Measurements from ENCODE around the gene IFT122.
A peak's percentile ranks its signal among the peaks of the same experiment; 100 is the strongest.

Gene IFT122

GRCh38 chr3:129552287-129553050, 112.4 kb downstream of the IFT122 start:
- Mint-ChIP-seq H3K4me3 (no peak overlapping the region), H3K9me3 (no peaks in the 10 kb centered on the region), H3K4me1 (ENCODE audit: low read depth) (peaks cover 61% of the 10 kb centered on the region), H3K36me3 (ENCODE audit: low read depth) (peaks cover 35% of the 10 kb centered on the region), H3K27me3 (no peaks in the 10 kb centered on the region), H3K27ac (no peak overlapping the region)
- intact Hi-C loops (cut with micrococcal nuclease) = no loop called here

GRCh38 chr3:129553171-129553570, 113.1 kb downstream of the IFT122 start:
- intact Hi-C loops (cut with micrococcal nuclease) = no loop called here
- Mint-ChIP-seq H3K27me3 (no peaks in the 10 kb centered on the region), H3K9me3 (no peaks in the 10 kb centered on the region), H3K27ac (no peak overlapping the region), H3K4me3 (no peak overlapping the region), H3K4me1 (ENCODE audit: low read depth) (peaks cover 65% of the 10 kb centered on the region), H3K36me3 (ENCODE audit: low read depth) (peaks cover 42% of the 10 kb centered on the region)

GRCh38 chr3:129553719-129554118, 113.7 kb downstream of the IFT122 start:
- Mint-ChIP-seq H3K9me3 (no peaks in the 10 kb centered on the region), H3K36me3 (ENCODE audit: low read depth) (peaks cover 47% of the 10 kb centered on the region), H3K4me1 (ENCODE audit: low read depth) (peaks cover 62% of the 10 kb centered on the region), H3K27ac (no peak overlapping the region), H3K4me3 (no peak overlapping the region), H3K27me3 (no peaks in the 10 kb centered on the region)
- intact Hi-C loops (cut with micrococcal nuclease) = no loop called here

GRCh38 chr3:129554356-129555152, 114.5 kb downstream of the IFT122 start:
- Mint-ChIP-seq H3K36me3 (ENCODE audit: low read depth) (peaks cover 55% of the 10 kb centered on the region), H3K4me1 (ENCODE audit: low read depth) (peaks cover 54% of the 10 kb centered on the region), H3K9me3 (no peaks in the 10 kb centered on the region), H3K27ac (peak overlapping the region; percentile 50), H3K27me3 (no peaks in the 10 kb centered on the region), H3K4me3 (no peak overlapping the region)
- intact Hi-C loops (cut with micrococcal nuclease) = no loop called here

- intact Hi-C loops (cut with micrococcal nuclease) = no loop called here
- no peaks in the 10 kb centered on the region for H3K9me3 Mint-ChIP-seq
These were observed 115.1 kb downstream of the IFT122 start for GRCh38 chr3:129555153-129555550.

GRCh38 chr3:129555616-129556357, 115.8 kb downstream of the IFT122 start:
- intact Hi-C loops (cut with micrococcal nuclease) = no loop called here
- H3K4me3 Mint-ChIP-seq = no peak overlapping the region
- H3K36me3 Mint-ChIP-seq (ENCODE audit: low read depth) = peaks cover 68% of the 10 kb centered on the region
- no peaks in the 10 kb centered on the region for H3K27me3 Mint-ChIP-seq
- H3K27ac Mint-ChIP-seq = peak overlapping the region; percentile 63
- peaks cover 50% of the 10 kb centered on the region for H3K4me1 Mint-ChIP-seq (ENCODE audit: low read depth)
- H3K9me3 Mint-ChIP-seq = no peaks in the 10 kb centered on the region

More at GRCh38 chr3:129555153-129555550, 115.1 kb downstream of the IFT122 start:
- Mint-ChIP-seq H3K4me3 (no peak overlapping the region), H3K27me3 (no peaks in the 10 kb centered on the region), H3K36me3 (ENCODE audit: low read depth) (peaks cover 61% of the 10 kb centered on the region), H3K27ac (no peak overlapping the region), H3K4me1 (ENCODE audit: low read depth) (peaks cover 48% of the 10 kb centered on the region)

- Mint-ChIP-seq H3K36me3 (ENCODE audit: low read depth) (peaks cover 73% of the 10 kb centered on the region), H3K4me1 (ENCODE audit: low read depth) (peaks cover 52% of the 10 kb centered on the region), H3K27me3 (no peaks in the 10 kb centered on the region), H3K27ac (peak overlapping the region; percentile 63), H3K9me3 (no peaks in the 10 kb centered on the region), H3K4me3 (no peak overlapping the region)
- intact Hi-C loops (cut with micrococcal nuclease) = no loop called here
These were observed 116.3 kb downstream of the IFT122 start for GRCh38 chr3:129556358-129556695.

- peaks cover 80% of the 10 kb centered on the region for H3K36me3 Mint-ChIP-seq (ENCODE audit: low read depth)
- no peak overlapping the region for H3K27ac Mint-ChIP-seq
- H3K9me3 Mint-ChIP-seq = no peaks in the 10 kb centered on the region
- H3K4me1 Mint-ChIP-seq (ENCODE audit: low read depth) = peaks cover 52% of the 10 kb centered on the region
- H3K4me3 Mint-ChIP-seq = no peak overlapping the region
- intact Hi-C loops (cut with micrococcal nuclease) = no loop called here
- no peaks in the 10 kb centered on the region for H3K27me3 Mint-ChIP-seq
These were observed 117.0 kb downstream of the IFT122 start for GRCh38 chr3:129556890-129557547.

GRCh38 chr3:129557548-129557894, 117.5 kb downstream of the IFT122 start:
- Mint-ChIP-seq H3K27me3 (no peaks in the 10 kb centered on the region), H3K9me3 (no peaks in the 10 kb centered on the region), H3K4me3 (no peak overlapping the region), H3K4me1 (ENCODE audit: low read depth) (peaks cover 50% of the 10 kb centered on the region), H3K36me3 (ENCODE audit: low read depth) (peaks cover 85% of the 10 kb centered on the region), H3K27ac (no peak overlapping the region)
- intact Hi-C loops (cut with micrococcal nuclease) = no loop called here

- Mint-ChIP-seq H3K4me1 (ENCODE audit: low read depth) (peaks cover 43% of the 10 kb centered on the region), H3K27me3 (no peaks in the 10 kb centered on the region), H3K4me3 (no peak overlapping the region), H3K36me3 (ENCODE audit: low read depth) (peaks cover 92% of the 10 kb centered on the region), H3K9me3 (no peaks in the 10 kb centered on the region), H3K27ac (no peak overlapping the region)
- intact Hi-C loops (cut with micrococcal nuclease) = no loop called here
These were observed 118.2 kb downstream of the IFT122 start for GRCh38 chr3:129558081-129558771.

GRCh38 chr3:129558772-129559564, 118.9 kb downstream of the IFT122 start:
- intact Hi-C loops (cut with micrococcal nuclease) = no loop called here
- Mint-ChIP-seq H3K27ac (no peak overlapping the region), H3K4me3 (no peak overlapping the region), H3K9me3 (no peaks in the 10 kb centered on the region), H3K36me3 (ENCODE audit: low read depth) (peaks cover 100% of the 10 kb centered on the region), H3K27me3 (no peaks in the 10 kb centered on the region), H3K4me1 (ENCODE audit: low read depth) (peaks cover 39% of the 10 kb centered on the region)

- intact Hi-C loops (cut with micrococcal nuclease) = no loop called here
- H3K4me3 Mint-ChIP-seq = no peak overlapping the region
- no peak overlapping the region for H3K27ac Mint-ChIP-seq
- no peaks in the 10 kb centered on the region for H3K9me3 Mint-ChIP-seq
- peaks cover 33% of the 10 kb centered on the region for H3K4me1 Mint-ChIP-seq (ENCODE audit: low read depth)
- peaks cover 100% of the 10 kb centered on the region for H3K36me3 Mint-ChIP-seq (ENCODE audit: low read depth)
- H3K27me3 Mint-ChIP-seq = no peaks in the 10 kb centered on the region
These were observed 119.6 kb downstream of the IFT122 start for GRCh38 chr3:129559565-129560079.

All from dendritic cell treated with granulocyte-macrophage colony-stimulating factor and Interleukin-4, amounts not matched to agents 40 ng/mL and 50 ng/mL, for 4 days (primary cell).